Left hindlimb (tissue), 1 donor: ENCODE measurements around the gene OR51B2.
"Not testable (repeated sequence)": the region's sequence is repeated elsewhere in the genome, so short reads cannot be mapped to it uniquely, and the experiment has no call there.

Source experiments
- DNase-seq: peaks from one replicate; pipeline ENCODE4 v3.0.0-alpha.2; 2018

The OR51B2 gene

DNA sequence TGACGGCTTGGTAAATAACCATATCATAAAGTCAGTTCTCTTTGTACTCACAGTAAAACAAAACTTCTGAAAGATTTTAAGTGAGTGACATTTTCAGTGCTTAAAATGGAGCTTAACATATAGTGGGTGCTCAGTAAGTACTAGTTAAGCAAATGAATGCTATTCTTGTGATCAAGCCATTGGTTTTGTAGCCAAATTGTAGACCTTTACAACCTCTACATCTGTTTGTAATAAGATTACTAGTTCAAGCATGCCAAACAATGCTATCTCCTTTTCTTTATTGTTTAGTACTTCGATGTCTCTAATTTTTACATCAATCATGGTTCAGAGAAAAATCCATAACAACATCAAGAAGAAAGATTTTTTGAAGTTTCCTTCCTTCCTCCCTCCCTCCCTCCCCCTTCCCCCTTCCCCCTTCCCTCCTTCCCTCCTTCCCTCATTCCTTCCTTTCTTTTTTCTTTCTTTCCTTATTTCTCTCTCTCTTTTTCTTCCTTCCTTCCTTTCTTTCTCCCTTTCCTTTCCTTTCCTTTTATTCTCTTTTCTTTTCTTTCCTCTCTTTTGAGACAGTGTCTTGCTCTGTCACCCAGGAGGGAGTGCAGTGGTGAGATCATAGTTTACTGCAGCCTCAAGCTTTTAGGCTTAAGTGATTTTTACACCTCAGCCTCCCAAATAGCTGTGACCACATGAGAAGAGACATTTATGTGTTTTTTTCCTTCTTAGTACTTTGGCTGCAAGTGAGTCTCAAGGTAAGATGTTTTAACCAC is 16.7 kb downstream of the OR51B2 start:
- DNase-seq, result no peak

GRCh38 chr11:5304046-5304445 is 20.1 kb downstream of the OR51B2 start:
- no peak for DNase-seq

DNA sequence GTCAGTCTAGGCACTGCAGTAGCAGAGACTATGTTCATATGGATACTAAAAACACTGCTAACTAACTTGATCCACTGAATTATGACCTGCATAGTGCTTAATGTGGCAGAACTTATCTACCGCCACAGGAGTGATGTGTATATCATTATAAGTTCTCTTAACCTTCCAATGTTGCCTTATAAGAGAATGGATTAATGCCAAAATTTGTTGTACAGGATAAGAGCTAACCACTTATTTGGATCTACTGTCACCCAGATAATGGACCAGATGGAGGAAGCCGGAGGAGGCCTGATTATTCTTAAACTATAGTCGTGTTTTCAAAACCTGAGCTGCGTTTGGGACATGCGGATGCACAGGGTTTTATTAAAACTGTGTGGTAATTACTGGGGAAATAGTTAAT is 20.5 kb downstream of the OR51B2 start:
- DNase-seq, result no peak

DNA sequence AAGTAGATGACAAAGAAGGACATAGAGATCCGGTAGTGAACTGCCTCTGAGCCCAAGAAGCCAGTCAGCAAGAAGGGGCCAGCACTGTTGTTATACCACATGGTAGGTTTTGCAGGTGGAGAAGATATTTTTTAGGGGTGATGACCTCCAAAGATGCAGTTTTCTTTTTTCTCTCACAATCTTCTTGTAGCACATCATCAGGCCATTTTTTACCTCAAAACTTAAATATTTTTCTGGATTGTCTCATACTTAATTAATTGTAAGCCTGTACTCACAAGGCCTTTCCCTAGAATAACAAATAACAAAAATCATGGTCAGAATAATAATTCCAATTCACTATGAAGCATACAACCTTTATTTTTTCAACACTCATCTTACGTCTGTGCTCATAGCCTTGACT is 22.3 kb downstream of the OR51B2 start, which contains the start of gene OR51B4:
Gene OR51B4, minus strand, starts transcription at position 101 of the 400 bp plus-strand sequence. Its CDS starts 0 bp downstream, at position 101.
- no peak for DNase-seq

GRCh38 chr11:5300251-5300650 is 23.8 kb downstream of the OR51B2 start:
- DNase-seq, result no peak

DNA sequence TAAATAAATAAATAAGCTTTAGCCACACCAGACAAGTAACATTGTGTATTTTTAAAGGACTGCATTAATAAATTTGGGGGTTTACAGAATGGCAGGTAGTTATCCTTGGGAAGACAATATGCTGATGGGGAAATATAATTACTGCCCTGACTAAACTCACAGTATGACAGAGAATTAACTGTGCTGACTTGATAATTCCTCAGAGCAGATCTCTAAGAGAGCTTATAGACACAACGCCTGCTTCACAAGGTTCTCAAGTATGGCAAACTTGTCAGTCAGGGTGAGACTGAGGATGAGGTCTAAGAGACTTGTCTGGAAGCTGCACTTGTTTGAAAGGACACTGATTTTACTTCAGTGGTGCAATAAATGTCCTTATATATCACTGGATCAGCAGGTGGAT is 25.6 kb downstream of the OR51B2 start:
- DNase-seq, result no peak

DNA sequence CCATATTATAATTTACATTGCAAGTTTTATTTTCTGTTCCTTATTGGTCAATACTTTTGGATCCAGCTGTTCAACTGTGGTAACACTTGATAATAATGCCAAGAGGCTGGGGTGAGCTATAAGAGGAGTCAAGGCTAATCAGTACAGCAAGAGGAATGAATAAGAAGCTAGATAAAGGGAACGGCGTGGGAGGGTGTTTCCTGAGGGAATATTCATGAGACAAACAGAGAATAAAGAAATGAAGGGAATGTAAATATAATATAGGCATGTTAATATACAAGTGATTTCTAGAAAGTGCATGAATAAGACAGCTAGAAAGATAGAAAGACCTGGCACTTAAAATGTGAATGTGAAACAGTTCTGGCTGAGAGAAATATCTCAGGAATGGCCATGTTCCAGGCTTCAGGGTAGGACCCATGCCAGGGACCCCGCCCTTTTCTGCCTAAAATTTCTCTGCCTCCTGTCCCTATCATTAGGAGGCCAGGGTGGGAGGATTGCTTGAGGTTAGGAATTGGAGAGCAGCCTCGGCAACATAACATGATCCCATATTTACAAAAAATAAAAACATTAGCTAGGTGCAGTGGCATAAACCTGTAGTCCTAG is 26.3 kb downstream of the OR51B2 start:
- DNase-seq, result no peak

- not testable (repeated sequence) for DNase-seq
These were observed 29.6 kb downstream of the OR51B2 start for GRCh38 chr11:5294342-5294995.

- no peak for DNase-seq
These were observed 31.1 kb downstream of the OR51B2 start for GRCh38 chr11:5293028-5293427.

DNA sequence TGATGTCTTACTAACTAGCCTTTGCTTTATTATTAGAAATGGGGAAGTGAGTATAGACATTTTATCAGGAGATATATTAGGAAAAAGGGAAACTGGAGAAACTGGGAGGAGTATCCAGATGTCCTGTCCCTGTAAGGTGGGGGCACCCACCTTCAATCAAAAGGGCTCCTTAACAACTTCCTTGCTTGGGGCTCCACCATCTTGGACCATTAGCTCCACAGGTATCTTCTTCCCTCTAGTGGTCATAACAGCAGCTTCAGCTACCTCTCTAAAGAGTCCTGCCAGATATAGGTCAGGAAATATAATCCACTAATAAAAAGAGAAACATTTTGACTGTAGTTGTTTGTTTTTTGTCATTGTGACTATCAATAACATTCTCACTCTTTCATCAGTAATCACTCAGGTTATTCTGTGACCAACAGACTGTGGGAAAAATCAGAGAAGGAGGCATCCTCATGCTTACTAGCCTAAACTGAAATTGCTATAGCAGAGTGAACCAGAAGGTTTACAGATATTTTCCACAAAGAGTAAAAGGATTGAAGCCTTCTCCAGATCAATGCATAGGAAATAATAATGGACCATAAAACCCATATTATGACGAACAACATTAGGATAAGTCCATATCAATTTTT is 32.8 kb downstream of the OR51B2 start:
- DNase-seq, result no peak

GRCh38 chr11:5290106-5290505 is 34.0 kb downstream of the OR51B2 start:
- DNase-seq, result no peak

GRCh38 chr11:5289696-5290095 is 34.4 kb downstream of the OR51B2 start:
- DNase-seq, result no peak

DNA sequence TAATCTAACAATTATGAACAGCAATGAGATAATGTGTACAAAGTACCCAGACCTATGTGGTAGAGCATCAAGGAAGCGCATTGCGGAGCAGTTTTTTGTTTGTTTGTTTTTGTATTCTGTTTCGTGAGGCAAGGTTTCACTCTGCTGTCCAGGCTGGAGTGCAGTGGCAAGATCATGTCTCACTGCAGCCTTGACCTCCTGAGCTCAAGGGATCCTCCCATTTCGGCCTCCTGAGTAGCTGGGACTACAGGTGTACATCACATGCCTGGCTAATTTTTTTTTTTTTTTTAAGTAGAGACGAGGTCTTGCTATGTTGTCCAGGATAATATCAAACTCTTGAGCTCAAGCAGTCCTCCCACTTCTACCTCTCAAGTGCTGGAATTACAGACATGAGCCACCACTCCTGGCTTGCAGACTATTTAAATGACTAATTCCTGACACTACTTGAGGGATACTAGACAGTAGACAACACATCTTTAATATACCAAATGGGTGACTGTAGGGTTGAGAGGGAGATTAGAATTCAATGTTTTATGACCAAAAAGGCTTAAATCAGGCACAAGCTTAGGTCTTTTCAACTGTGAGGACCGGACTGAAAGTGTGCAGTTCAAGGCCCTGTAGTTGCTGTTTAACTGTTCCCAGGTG is 35.1 kb downstream of the OR51B2 start:
- DNase-seq, result no peak

- no peak for DNase-seq
These were observed 35.8 kb downstream of the OR51B2 start for GRCh38 chr11:5288108-5288905.

- DNase-seq, result no peak
These were observed 37.2 kb downstream of the OR51B2 start for GRCh38 chr11:5286901-5287300.

- no peak for DNase-seq
These were observed 37.7 kb downstream of the OR51B2 start for GRCh38 chr11:5286351-5286750.

GRCh38 chr11:5285703-5286340 is 38.3 kb downstream of the OR51B2 start:
- DNase-seq, result no peak

GRCh38 chr11:5284637-5285036 is 39.5 kb downstream of the OR51B2 start:
- DNase-seq, result no peak

GRCh38 chr11:5283882-5284281 is 40.2 kb downstream of the OR51B2 start:
- DNase-seq, result no peak

DNA sequence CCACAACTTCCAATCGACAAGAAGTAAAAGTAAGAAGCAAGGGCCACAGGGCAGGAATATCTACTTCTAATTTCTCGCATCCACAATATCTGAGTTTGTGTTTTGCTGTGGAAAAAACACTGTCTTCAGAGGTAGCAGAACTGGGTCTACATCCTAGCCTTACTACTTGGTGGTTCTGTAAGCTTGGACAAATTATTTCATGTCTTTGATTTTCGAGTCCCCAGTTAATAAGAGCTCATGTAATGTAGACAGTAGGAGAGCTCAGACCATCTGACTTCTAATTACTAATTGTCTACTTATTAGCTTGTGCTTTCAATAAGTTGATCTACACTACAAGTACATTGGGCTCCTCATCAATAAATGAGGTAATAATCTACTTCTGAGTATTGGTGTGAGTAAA is 41.0 kb downstream of the OR51B2 start:
- DNase-seq, result no peak

DNA sequence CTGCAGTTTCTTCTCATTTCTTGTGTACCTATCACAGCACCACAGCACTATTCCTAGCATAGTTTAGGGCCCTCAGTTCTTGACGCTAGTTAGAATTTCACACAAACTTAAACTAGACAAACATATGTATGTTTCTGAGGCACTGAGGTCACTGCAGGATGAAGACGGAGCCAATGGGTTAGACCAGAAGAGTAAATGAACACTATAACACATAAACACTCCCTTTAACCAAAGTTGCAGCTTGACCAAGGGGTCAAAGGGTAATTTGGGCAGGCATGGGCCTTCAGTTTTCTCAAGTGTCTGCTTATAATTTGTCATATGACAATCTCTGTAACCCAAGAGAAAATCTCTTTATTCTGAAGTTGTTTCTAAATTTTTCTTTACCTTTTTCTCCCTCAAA is 41.5 kb downstream of the OR51B2 start:
- no peak for DNase-seq

DNA sequence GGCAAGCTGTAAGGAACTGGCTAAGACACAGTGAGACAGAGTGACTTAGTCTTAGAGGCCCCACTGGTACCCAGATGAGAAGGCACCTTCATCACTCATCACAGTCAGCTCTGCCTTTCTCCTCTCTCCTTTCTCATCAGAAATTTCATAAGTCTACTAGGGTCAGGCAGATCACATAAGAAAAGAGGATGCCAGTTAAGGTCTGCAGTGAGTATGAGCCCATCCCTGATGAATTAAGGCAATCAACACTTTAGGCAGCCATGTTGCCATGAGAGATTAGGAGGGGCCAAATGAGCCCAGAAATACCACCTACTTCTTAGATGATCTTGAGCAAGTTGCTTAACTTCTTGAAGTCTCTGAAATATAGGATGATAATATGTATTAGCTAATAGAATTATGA is 42.5 kb downstream of the OR51B2 start:
- no peak for DNase-seq
